Activated T-helper 1 cell treated with anti-CD3 and anti-CD28 coated beads, Interleukin-2, amount 50 U/mL, for 16 hours (primary cell): ENCODE results near the gene HOXC11.
A peak's percentile ranks its signal among the peaks of the same experiment; 100 is the strongest.

Experiments used
- DNase-seq, 2 donors: peaks; one replicate each; pipeline ENCODE4 v3.0.0-alpha.2; 2020; ENCODE audit warnings: low read depth in 1 of 2, low spot score in 1 of 2

Gene HOXC11

GRCh38 chr12:53997204-53998109, 24.5 kb downstream of the HOXC11 start:
- no peak for DNase-seq

- no peak for DNase-seq
Observed at GRCh38 chr12:53998110-53998899, 25.4 kb downstream of the HOXC11 start.

GRCh38 chr12:53998900-53999236, 25.9 kb downstream of the HOXC11 start:
- DNase-seq, result no peak

GRCh38 chr12:53999559-54000115, 26.7 kb downstream of the HOXC11 start:
- no peak for DNase-seq

- no peak for DNase-seq
Observed at GRCh38 chr12:54000116-54001114, 27.5 kb downstream of the HOXC11 start, which contains the start of gene HOXC9. Gene HOXC9 (plus strand): TSS chr12:54000161. CDS start chr12:54000189, 28 bp downstream.

GRCh38 chr12:54001283-54002187, 28.6 kb downstream of the HOXC11 start:
- no peak for DNase-seq

- DNase-seq, result no peak
Observed at GRCh38 chr12:54002278-54002914, 29.5 kb downstream of the HOXC11 start.

- DNase-seq, result no peak
Observed at GRCh38 chr12:54002915-54003389, 30.0 kb downstream of the HOXC11 start.

- no peak for DNase-seq
Observed at GRCh38 chr12:54003625-54004024, 30.7 kb downstream of the HOXC11 start.

GRCh38 chr12:54004063-54004840, 31.3 kb downstream of the HOXC11 start:
- DNase-seq, result no peak

GRCh38 chr12:54004841-54005530, 32.1 kb downstream of the HOXC11 start:
- no peak for DNase-seq

- DNase-seq, result no peak
Observed at GRCh38 chr12:54005531-54005852, 32.6 kb downstream of the HOXC11 start.

- peak; percentile 71 to 82 for DNase-seq
Observed at GRCh38 chr12:54005853-54006558, 33.1 kb downstream of the HOXC11 start.

GRCh38 chr12:54006559-54007220, 33.8 kb downstream of the HOXC11 start:
- DNase-seq, result no peak

GRCh38 chr12:54007538-54008259, 34.8 kb downstream of the HOXC11 start:
- no peak for DNase-seq

GRCh38 chr12:54008260-54008552, 35.3 kb downstream of the HOXC11 start:
- no peak for DNase-seq
